Left lung (tissue), 10 donors: ENCODE data around the gene CCDC116. TPM values are rescaled to one million over a fixed set of nuclear protein-coding genes. Genes with fewer than 3 reads are reported as not detected.

Experiments
- ATAC-seq: fragments of 200-7000 bp; cut with Tn5 transposase; one replicate; pipeline ENCODE4 v1.9.1; 2020; ENCODE audit warnings: moderate library complexity
- DNase-seq, 4 donors: peaks; one replicate each; pipeline ENCODE4 v3.0.0-alpha.2; 2013 to 2020
- H3K27ac ChIP-seq, 2 donors: fragments of 200-600 bp; sonication (generic) in 1 of 2; one replicate each; pipeline versions ENCODE4 v1.5.0 to v1.8.0; 2020 to 2021
- H3K27me3 ChIP-seq, 2 donors: fragments of 200-600 bp; sonication (generic) in 1 of 2; one replicate each; pipeline versions ENCODE4 v1.5.0 to v1.8.0; 2020 to 2021
- H3K36me3 ChIP-seq, 2 donors: fragments of 200-600 bp; sonication (generic) in 1 of 2; one replicate each; pipeline versions ENCODE4 v1.5.0 to v1.8.0; 2020 to 2021
- H3K4me1 ChIP-seq, 2 donors: fragments of 200-600 bp; one replicate each; pipeline ENCODE4 v1.8.0; 2021
- H3K4me3 ChIP-seq, 2 donors: fragments of 200-600 bp; sonication (generic) in 1 of 2; one replicate each; pipeline versions ENCODE4 v1.5.0 to v1.8.0; 2020 to 2021; ENCODE audit warnings: mild to moderate bottlenecking in 1 of 2
- H3K9me3 ChIP-seq, 2 donors: fragments of 200-600 bp; sonication (generic) in 1 of 2; one replicate each; pipeline versions ENCODE4 v1.5.0 to v1.8.0; 2020 to 2021
- CTCF ChIP-seq, 2 donors: fragments of 200-600 bp; sonication (generic) in 1 of 2; IDR thresholded peaks; one replicate each; pipeline versions ENCODE4 v1.5.0 to v1.8.0; 2021; ENCODE audit warnings: antibody characterized with exemption in 2 of 2
- intact Hi-C, 2 donors: fragments of 100-400 bp; cut with DNase I; formaldehyde crosslinking; loops; one replicate each; pipeline versions ENCODE4 v1.11.2 to v1.14.2; 2022
- polyA plus RNA-seq, 6 donors: library from polyadenylated mRNA; unstranded; fragments of 120-200 nt; gene quantifications; one replicate each; pipeline ENCODE4 v1.2.1, GENCODE V29; 2013; ENCODE audit not compliant: insufficient read length in 6 of 6
- total RNA-seq, 2 donors: library from RNA; stranded (reverse); fragmentation: NEBNext Ultra II Directional; extraction: Animal tissue kit (Norgen Biotek cat#: 25700); gene quantifications; one replicate each; pipeline ENCODE4 v1.2.1, GENCODE V29; 2021
- donor health status: DM: no; HTN: yes; CAD: no.
- donor health status: DM: no; HTN: no; CAD: no.

CCDC116 gene
- total and polyA plus RNA-seq, 8 donors, result 0.26 to 1.1 (median 0.85) TPM

- Histone ChIP-seq H3K27me3 (no peaks in the 10 kb centered on the region), H3K36me3 (peaks cover 0 to 76% of the 10 kb centered on the region in 2 donors), H3K4me3 (no peak overlapping the region), H3K9me3 (no peaks in the 10 kb centered on the region), H3K27ac (no peak overlapping the region), H3K4me1 (no peaks in the 10 kb centered on the region)
- intact Hi-C loops, result no loop called here
- ATAC-seq (no peak), DNase-seq (peak in 1 of 4 donors; percentile 61)
- TF ChIP-seq CTCF (IDR thresholded peaks at IDR 0.05), result no peak
Observed at GRCh38 chr22:21681566-21682370, 49.2 kb downstream of the CCDC116 start.

DNA sequence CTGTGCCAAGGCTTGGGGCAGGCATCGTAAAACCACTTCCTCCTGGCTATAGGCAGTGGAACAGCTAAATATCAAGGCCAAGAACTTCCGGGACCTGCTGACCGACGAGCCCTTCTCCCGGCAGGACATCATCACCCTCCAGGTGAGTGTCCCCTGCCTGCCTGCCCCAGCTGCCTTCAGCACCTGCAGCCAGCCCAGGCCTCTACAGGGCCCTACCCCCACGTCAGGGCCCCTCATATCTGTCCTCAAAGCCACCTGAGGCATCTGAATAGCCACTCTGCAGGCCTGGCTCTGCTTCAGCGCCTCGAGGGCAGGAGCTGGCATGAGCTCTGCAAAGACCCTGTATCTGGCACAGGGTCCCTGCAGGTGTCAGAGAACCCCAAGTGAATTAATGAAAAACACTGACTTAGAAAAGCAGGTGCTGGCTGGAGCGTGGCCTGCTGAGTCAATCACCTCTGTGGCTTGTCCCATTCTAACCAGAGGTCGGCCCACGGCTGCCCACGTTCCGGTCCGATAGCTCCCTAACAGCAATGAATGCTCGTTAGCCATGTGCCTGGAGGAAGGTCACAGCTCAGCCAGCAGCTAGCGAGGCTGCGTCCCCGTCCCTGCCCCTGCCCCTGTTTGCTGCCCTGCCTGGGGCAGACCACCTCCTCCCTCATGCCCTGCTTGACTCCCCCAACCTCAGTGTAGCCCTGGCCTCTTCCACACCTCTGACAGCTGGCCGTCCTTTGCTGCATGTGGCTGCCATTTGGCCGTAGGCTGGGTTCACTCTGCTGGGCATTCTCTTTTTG lies 50.0 kb downstream of the CCDC116 start:
- no peak overlapping the region for H3K4me3 ChIP-seq
- H3K27me3 ChIP-seq, result no peaks in the 10 kb centered on the region
- DNase-seq (no peak), ATAC-seq (no peak)
- peaks cover 0 to 79% of the 10 kb centered on the region in 2 donors for H3K36me3 ChIP-seq
- no peak overlapping the region for H3K27ac ChIP-seq
- H3K9me3 ChIP-seq, result no peaks in the 10 kb centered on the region
- intact Hi-C loops, result no loop called here
- H3K4me1 ChIP-seq, result no peaks in the 10 kb centered on the region
- no peak for TF ChIP-seq CTCF (IDR thresholded peaks at IDR 0.05)

- DNase-seq (no peak), ATAC-seq (no peak)
- Histone ChIP-seq H3K36me3 (peaks cover 0 to 79% of the 10 kb centered on the region in 2 donors), H3K27me3 (no peaks in the 10 kb centered on the region), H3K4me1 (no peaks in the 10 kb centered on the region), H3K4me3 (no peak overlapping the region), H3K27ac (no peak overlapping the region), H3K9me3 (no peaks in the 10 kb centered on the region)
- intact Hi-C loops, result no loop called here
- TF ChIP-seq CTCF (IDR thresholded peaks at IDR 0.05), result no peak
Observed at GRCh38 chr22:21683401-21683811, 50.8 kb downstream of the CCDC116 start.

DNA sequence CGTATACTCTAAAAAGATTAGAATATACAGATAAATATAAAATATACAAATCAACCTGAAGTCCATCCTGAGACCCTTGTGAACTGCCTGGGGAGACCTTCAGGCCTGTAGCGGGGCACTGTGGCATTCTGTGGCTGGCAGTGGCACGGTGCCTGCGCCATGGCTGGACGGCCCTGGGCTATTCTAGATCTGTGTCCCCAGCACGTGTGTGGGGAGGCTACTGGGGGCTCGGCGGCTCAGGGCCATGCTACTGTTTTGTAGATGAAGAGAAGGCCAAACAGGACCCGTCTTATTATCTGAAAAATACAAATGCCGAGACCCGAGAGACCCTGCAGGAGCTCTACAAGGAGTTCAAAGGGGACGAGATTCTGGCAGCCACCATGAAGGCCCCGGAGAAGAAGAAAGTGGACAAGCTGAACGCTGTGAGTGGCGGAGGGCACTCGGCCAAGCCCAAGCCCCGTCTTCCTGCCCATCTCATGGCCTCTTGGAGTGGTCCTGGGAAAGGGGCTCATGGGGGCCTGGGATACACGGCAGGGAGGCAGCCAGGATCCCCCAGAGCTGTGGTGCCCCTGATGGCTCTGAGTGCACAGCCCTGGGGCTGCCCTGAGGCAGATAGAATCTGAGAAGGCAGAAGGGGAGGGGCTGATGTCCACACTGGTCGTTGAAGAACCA lies 52.1 kb downstream of the CCDC116 start:
- Histone ChIP-seq H3K36me3 (peaks cover 0 to 90% of the 10 kb centered on the region in 2 donors), H3K4me1 (no peaks in the 10 kb centered on the region)

More for the DNA sequence above, 52.1 kb downstream of the CCDC116 start:
- H3K4me3 ChIP-seq, result no peak overlapping the region
- H3K9me3 ChIP-seq, result no peaks in the 10 kb centered on the region
- intact Hi-C loops, result no loop called here
- DNase-seq (no peak), ATAC-seq (no peak)
- H3K27me3 ChIP-seq, result no peaks in the 10 kb centered on the region
- no peak for TF ChIP-seq CTCF (IDR thresholded peaks at IDR 0.05)
- no peak overlapping the region for H3K27ac ChIP-seq
